HG03064 (cell line): Measurements from ENCODE around the gene CDV3.
A peak's percentile ranks its signal among the peaks of the same experiment; 100 is the strongest.
"Not testable (repeated sequence)": the region's sequence is repeated elsewhere in the genome, so short reads cannot be mapped to it uniquely, and the experiment has no call there.

Experiments used
- ATAC-seq: cut with Tn5 transposase; IDR thresholded peaks from one replicate; pipeline ENCODE4 v1.9.1; 2021; ENCODE audit warnings: low read depth; ENCODE audit not compliant: unreplicated experiment

Gene CDV3

GRCh38 chr3:133573629-133574194 is at the start of gene CDV3:
TSS of gene CDV3 (plus strand) at chr3:133573686. CDS start at chr3:133574045, 359 bp downstream.
- ATAC-seq, result peak; percentile 24

GRCh38 chr3:133523758-133524157 is 49.7 kb upstream of the CDV3 start:
- ATAC-seq, result not testable (repeated sequence)

- ATAC-seq, result no peak
Measured at GRCh38 chr3:133525435-133525834, 48.1 kb upstream of the CDV3 start.

- ATAC-seq, result no peak
Measured at GRCh38 chr3:133527081-133527715, 46.3 kb upstream of the CDV3 start.

- no peak for ATAC-seq
Measured at GRCh38 chr3:133529809-133530208, 43.7 kb upstream of the CDV3 start.

- ATAC-seq, result no peak
Measured at GRCh38 chr3:133531981-133532380, 41.5 kb upstream of the CDV3 start.

GRCh38 chr3:133532951-133533350 is 40.5 kb upstream of the CDV3 start:
- ATAC-seq, result no peak

GRCh38 chr3:133535971-133536881 is 37.3 kb upstream of the CDV3 start:
- ATAC-seq, result no peak

GRCh38 chr3:133537131-133537530 is 36.4 kb upstream of the CDV3 start:
- not testable (repeated sequence) for ATAC-seq

- no peak for ATAC-seq
Measured at GRCh38 chr3:133538154-133538553, 35.3 kb upstream of the CDV3 start.

- ATAC-seq, result no peak
Measured at GRCh38 chr3:133540896-133541674, 32.4 kb upstream of the CDV3 start.

- no peak for ATAC-seq
Measured at GRCh38 chr3:133542871-133543270, 30.6 kb upstream of the CDV3 start.

- ATAC-seq, result not testable (repeated sequence)
Measured at GRCh38 chr3:133544983-133545382, 28.5 kb upstream of the CDV3 start.

GRCh38 chr3:133547432-133548041 is 25.9 kb upstream of the CDV3 start:
- ATAC-seq, result no peak

GRCh38 chr3:133548090-133548489 is 25.4 kb upstream of the CDV3 start:
- no peak for ATAC-seq

- no peak for ATAC-seq
Measured at GRCh38 chr3:133549565-133549964, 23.9 kb upstream of the CDV3 start.

- ATAC-seq, result not testable (repeated sequence)
Measured at GRCh38 chr3:133551589-133551988, 21.9 kb upstream of the CDV3 start.

GRCh38 chr3:133561679-133562078 is 11.8 kb upstream of the CDV3 start:
- no peak for ATAC-seq

- no peak for ATAC-seq
Measured at GRCh38 chr3:133562376-133562775, 11.1 kb upstream of the CDV3 start.

GRCh38 chr3:133563186-133563591 is 10.3 kb upstream of the CDV3 start:
- no peak for ATAC-seq
